Measurements from ENCODE around the gene CENPX.

Gene CENPX

GRCh38 chr17:82029391-82029790, 6.7 kb upstream of the CENPX start:
- DNase-seq = no peak
- no peaks in the 10 kb centered on the region for H3K9me3 ChIP-seq (ENCODE audit: severe bottlenecking)
- no peaks in the 10 kb centered on the region for H3K27me3 ChIP-seq (ENCODE audit: insufficient read depth, low read depth, severe bottlenecking)
- H3K27ac ChIP-seq = no peak overlapping the region
- TF ChIP-seq CTCF (IDR thresholded peaks at IDR 0.05; ENCODE audit: low read depth, low read length) = no peak
- H3K4me3 ChIP-seq (ENCODE audit: low read depth, low read length) = no peak overlapping the region
- peaks cover 41% of the 10 kb centered on the region for H3K36me3 ChIP-seq

DNA sequence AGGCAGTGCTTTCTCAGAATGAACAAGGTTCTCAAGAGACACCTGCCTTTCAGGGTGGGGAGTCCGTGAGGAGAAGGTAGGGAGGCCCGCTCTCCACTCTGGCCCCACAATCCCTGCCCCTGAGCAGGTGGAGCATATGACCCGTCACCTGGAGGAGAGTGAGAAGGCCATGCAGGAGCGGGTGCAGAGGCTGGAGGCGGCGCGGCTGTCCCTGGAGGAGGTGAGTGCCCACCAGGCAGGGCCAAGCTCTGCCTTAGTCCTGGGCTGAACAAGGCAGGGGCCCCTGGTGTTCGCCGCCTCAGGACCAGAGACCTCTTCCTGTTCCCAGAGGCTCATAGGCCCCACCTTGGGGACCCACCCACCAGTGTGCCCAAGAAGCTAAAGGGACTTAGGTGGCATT, 6.3 kb upstream of the CENPX start:
- Histone ChIP-seq H3K9me3 (ENCODE audit: severe bottlenecking) (no peaks in the 10 kb centered on the region), H3K27ac (no peak overlapping the region), H3K4me3 (ENCODE audit: low read depth, low read length) (no peak overlapping the region), H3K36me3 (peaks cover 37% of the 10 kb centered on the region), H3K27me3 (ENCODE audit: insufficient read depth, low read depth, severe bottlenecking) (no peaks in the 10 kb centered on the region)
- no peak for DNase-seq
- TF ChIP-seq CTCF (IDR thresholded peaks at IDR 0.05; ENCODE audit: low read depth, low read length) = no peak

DNA sequence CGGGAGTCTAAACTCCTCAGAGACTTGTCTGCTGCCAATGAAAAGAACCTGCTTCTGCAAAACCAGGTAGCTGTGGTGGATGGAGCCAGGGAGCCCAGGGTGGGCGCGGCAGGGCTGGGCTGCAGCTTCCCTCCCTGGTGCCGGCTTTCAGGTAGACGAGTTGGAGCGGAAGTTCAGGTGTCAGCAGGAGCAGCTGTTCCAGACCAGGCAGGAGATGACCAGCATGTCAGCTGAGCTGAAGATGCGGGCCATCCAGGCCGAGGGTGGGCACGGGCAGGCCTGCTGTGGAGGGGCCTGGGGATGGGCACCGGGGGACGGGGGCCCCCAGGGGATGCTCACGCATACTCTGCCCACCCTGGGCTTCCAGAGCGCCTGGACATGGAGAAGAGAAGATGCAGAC, 5.6 kb upstream of the CENPX start:
- no peak overlapping the region for H3K4me3 ChIP-seq (ENCODE audit: low read depth, low read length)
- no peak for DNase-seq
- no peak for TF ChIP-seq CTCF (IDR thresholded peaks at IDR 0.05; ENCODE audit: low read depth, low read length)

GRCh38 chr17:82025401-82026107, 2.9 kb upstream of the CENPX start:
- no peak for TF ChIP-seq CTCF (IDR thresholded peaks at IDR 0.05; ENCODE audit: low read depth, low read length)
- H3K27ac ChIP-seq = no peak overlapping the region
- no peaks in the 10 kb centered on the region for H3K27me3 ChIP-seq (ENCODE audit: insufficient read depth, low read depth, severe bottlenecking)
- no peak overlapping the region for H3K4me3 ChIP-seq (ENCODE audit: low read depth, low read length)
- no peak for DNase-seq
- no peaks in the 10 kb centered on the region for H3K9me3 ChIP-seq (ENCODE audit: severe bottlenecking)
- H3K36me3 ChIP-seq = peaks cover 26% of the 10 kb centered on the region

More for the DNA sequence above, 5.6 kb upstream of the CENPX start:
- H3K9me3 ChIP-seq (ENCODE audit: severe bottlenecking) = no peaks in the 10 kb centered on the region
- peaks cover 34% of the 10 kb centered on the region for H3K36me3 ChIP-seq
- H3K27ac ChIP-seq = no peak overlapping the region
- H3K27me3 ChIP-seq (ENCODE audit: insufficient read depth, low read depth, severe bottlenecking) = no peaks in the 10 kb centered on the region

- TF ChIP-seq CTCF (IDR thresholded peaks at IDR 0.05; ENCODE audit: low read depth, low read length) = no peak
- H3K27me3 ChIP-seq (ENCODE audit: insufficient read depth, low read depth, severe bottlenecking) = no peaks in the 10 kb centered on the region
- no peak overlapping the region for H3K27ac ChIP-seq
- no peak overlapping the region for H3K4me3 ChIP-seq (ENCODE audit: low read depth, low read length)
- no peak for DNase-seq
- peaks cover 30% of the 10 kb centered on the region for H3K36me3 ChIP-seq
- no peaks in the 10 kb centered on the region for H3K9me3 ChIP-seq (ENCODE audit: severe bottlenecking)
These were observed 2.2 kb upstream of the CENPX start for GRCh38 chr17:82024859-82025258.

All from WERI-Rb-1 (cell line).